Vagina (tissue), 2 donors: ENCODE results near the gene MS4A1.

Source experiments
- POLR2A ChIP-seq, 2 donors: fragments of 450-650 bp; IDR thresholded peaks; one replicate each; pipeline ENCODE4 v1.6.1; 2017; ENCODE audit warnings: antibody characterized with exemption in 2 of 2, mild to moderate bottlenecking in 2 of 2, moderate library complexity in 2 of 2
- TF ChIP-seq, protein P1 (sequence below), 3 experiments: fragments of 450-650 bp in 2 of 3; fragments of 200-600 bp in 1 of 3; sonication (generic) in 1 of 3; IDR thresholded peaks; one replicate each; pipeline ENCODE4 v1.5.1; 2017 to 2019; ENCODE audit warnings: antibody characterized with exemption in 3 of 3, mild to moderate bottlenecking in 2 of 3, moderate library complexity in 2 of 3

DNA sequence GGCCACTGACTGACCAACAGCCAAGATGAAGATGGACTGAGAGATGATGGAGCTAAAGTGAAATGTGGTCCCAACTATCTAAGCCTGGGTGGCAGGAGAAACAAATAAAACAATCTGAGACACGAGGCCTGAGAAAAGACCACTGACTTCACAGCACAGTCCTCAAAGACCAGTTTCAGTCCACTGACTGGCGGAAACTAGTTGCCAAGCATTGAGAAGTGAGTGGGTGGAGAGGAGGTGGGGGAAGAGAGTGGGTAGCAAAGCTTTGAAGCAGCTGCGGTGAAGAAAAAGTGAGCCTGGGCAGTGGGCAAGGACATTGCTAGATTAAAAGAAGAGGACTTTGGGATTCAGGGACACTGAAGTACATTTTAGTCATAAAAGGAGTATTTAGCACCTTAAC is 1.9 kb downstream of the MS4A1 start:
- TF ChIP-seq, protein P1, sequence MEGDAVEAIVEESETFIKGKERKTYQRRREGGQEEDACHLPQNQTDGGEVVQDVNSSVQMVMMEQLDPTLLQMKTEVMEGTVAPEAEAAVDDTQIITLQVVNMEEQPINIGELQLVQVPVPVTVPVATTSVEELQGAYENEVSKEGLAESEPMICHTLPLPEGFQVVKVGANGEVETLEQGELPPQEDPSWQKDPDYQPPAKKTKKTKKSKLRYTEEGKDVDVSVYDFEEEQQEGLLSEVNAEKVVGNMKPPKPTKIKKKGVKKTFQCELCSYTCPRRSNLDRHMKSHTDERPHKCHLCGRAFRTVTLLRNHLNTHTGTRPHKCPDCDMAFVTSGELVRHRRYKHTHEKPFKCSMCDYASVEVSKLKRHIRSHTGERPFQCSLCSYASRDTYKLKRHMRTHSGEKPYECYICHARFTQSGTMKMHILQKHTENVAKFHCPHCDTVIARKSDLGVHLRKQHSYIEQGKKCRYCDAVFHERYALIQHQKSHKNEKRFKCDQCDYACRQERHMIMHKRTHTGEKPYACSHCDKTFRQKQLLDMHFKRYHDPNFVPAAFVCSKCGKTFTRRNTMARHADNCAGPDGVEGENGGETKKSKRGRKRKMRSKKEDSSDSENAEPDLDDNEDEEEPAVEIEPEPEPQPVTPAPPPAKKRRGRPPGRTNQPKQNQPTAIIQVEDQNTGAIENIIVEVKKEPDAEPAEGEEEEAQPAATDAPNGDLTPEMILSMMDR (IDR thresholded peaks at IDR 0.05), result no peak
- no peak for TF ChIP-seq POLR2A (IDR thresholded peaks at IDR 0.05)
